Measurements from ENCODE around the gene ADORA2B.

DNA sequence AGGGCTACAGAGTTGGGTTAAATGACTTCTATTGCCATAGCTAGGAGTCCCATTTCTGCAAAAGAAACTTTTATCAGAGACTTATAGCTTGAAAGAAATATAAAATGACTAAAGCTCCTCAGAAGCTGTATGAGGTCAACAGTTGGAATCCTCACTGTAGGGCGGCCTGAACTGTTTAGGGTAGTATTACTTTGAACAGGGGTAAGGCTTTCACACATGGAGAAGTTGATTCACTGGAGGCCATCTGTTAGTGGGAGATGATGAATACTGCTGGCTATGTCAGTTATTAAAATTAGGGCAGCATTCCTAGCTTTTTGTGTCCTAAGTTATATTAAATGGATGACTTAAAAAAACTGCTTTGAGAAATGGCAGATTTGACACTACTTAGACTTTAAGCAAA is 60.7 kb downstream of the ADORA2B start:
- TF ChIP-seq EZH2 (IDR thresholded peaks at IDR 0.05; ENCODE audit: borderline replicate concordance, low read length), result no peak
- TF ChIP-seq, protein P1, sequence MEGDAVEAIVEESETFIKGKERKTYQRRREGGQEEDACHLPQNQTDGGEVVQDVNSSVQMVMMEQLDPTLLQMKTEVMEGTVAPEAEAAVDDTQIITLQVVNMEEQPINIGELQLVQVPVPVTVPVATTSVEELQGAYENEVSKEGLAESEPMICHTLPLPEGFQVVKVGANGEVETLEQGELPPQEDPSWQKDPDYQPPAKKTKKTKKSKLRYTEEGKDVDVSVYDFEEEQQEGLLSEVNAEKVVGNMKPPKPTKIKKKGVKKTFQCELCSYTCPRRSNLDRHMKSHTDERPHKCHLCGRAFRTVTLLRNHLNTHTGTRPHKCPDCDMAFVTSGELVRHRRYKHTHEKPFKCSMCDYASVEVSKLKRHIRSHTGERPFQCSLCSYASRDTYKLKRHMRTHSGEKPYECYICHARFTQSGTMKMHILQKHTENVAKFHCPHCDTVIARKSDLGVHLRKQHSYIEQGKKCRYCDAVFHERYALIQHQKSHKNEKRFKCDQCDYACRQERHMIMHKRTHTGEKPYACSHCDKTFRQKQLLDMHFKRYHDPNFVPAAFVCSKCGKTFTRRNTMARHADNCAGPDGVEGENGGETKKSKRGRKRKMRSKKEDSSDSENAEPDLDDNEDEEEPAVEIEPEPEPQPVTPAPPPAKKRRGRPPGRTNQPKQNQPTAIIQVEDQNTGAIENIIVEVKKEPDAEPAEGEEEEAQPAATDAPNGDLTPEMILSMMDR (conservative IDR thresholded peaks at IDR 0.05 in 1 of 2, IDR thresholded peaks at IDR 0.05 in 1 of 2; ENCODE audit: extremely low read depth in 1 of 2, insufficient read depth in 1 of 2, low read depth in 1 of 2, low read length in 2 of 2), result no peak

Measured in mammary epithelial cell (primary cell).